HG03354 (cell line): Measurements from ENCODE around the gene SLC44A5.
"Not testable (repeated sequence)": the region's sequence is repeated elsewhere in the genome, so short reads cannot be mapped to it uniquely, and the experiment has no call there.

Experiments
- ATAC-seq: cut with Tn5 transposase; IDR thresholded peaks from one replicate; pipeline ENCODE4 v1.9.1; 2021; ENCODE audit warnings: mild to moderate bottlenecking; ENCODE audit not compliant: unreplicated experiment, poor library complexity, severe bottlenecking

Gene SLC44A5

DNA sequence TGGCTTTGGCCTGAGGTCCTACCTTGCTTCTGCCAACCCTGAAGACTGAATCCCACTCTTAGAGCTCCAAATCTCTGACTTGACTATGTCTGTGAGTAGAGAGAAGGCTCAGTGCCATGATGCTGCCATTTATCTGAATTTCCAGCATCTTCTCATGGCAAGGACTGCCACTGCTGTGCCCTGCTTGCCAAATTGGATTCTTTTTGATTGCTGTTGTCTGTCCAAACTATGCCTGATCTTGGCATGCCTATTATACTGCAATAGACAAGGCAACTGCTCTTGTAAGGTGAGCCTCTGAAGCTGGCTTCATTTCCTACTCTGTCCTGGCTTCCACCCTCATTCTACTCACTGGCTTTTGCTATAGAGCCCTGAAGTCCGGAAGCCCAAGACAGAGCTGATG, 210.2 kb downstream of the SLC44A5 start:
- ATAC-seq, result no peak

- ATAC-seq, result no peak
Observed at GRCh38 chr1:75396745-75397144, 214.2 kb downstream of the SLC44A5 start.

DNA sequence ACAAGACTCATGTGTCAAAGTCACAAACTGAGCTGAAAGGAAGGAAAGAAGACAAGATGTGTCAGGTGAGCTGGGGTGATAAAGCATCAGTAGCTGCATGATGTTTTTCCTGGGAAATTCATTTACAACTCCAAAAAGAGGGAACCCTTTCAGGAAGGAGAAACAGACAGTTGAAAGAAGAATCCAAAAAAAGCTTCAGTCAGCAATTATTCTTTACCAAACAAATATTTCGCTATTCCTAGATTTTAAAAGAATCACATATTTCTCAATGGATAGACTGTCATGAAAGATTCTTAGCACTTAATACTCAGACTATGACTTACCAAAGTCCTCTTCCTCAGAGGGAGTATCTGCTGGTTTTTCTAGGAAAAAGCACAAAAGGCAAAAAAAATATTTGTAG, 214.7 kb downstream of the SLC44A5 start:
- no peak for ATAC-seq

DNA sequence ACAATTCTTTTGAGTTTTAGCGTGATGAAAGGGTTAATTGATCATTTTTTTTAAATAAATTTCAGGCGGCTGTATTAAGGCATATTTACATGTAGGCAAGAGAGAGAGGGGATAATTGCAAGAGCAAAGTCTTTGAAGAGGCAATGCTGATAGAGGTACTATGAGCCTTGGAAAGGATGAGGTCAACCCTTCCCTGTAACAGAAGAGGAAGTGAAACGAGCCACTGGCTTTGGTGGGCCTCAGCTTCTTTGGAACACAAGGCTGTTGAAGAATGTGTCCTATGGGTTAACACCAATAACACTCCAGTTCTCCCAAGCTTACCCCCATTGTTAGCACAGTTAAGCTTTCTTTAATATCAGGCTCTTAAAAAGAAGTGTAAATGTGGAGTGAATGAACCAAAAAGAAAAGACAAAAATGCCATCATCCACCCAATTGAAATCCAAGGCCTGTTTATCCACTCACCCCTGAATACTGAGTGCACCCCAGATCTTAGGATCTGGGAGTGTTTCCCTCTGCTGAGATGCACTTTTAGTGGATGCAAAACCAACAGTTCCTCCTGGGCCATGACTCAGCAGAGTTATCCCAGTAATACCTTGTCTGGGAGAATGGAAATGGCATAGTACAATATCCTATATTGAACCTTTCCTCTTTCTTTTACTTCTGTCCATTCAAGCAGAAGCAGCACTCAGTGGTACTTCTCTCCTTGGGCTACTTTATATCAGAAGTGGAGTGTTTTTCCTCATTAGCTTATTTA, 216.4 kb downstream of the SLC44A5 start:
- peak; percentile 54 for ATAC-seq

DNA sequence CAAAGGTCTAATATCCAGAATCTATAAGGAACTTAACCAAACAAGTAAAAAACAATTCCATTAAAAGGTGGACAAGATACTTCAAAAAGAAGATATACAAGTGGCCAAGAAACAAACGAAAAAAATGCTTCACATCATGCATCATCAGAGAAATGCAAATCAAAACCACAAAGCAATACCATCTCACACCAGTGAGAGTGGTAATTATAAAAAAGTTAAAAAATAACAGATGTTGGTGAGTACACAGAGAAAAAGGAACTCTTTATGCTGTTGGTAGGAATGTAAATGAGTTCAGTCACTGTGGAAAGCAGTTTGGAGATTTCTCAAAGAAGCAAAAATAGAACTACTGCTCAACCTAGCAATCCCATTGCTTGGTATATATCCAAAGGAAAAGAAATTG, 218.6 kb downstream of the SLC44A5 start:
- peak; percentile 98 for ATAC-seq

GRCh38 chr1:75375476-75376447, 235.2 kb downstream of the SLC44A5 start:
- ATAC-seq, result not testable (repeated sequence)

GRCh38 chr1:75373542-75374159, 237.3 kb downstream of the SLC44A5 start:
- no peak for ATAC-seq

GRCh38 chr1:75366595-75366994, 244.3 kb downstream of the SLC44A5 start:
- ATAC-seq, result no peak

DNA sequence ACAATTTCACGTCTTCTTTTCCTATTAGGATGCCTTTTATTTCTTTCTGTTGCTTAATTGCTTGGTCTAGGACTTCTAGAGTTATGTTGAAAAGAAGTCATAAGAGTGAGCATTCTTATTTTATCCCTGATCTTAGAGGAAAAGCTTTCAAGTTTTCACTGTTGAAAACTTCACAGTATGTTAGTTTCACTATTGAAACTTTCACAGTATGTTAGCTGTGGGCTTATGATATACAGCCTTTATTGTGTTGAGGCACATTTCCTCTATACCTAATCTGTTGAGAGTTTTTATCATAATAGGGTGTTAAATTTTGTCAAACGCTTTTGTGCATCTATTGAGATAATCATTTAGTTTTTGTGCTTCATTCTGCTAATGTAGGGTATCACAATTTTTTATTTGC, 249.7 kb downstream of the SLC44A5 start:
- ATAC-seq, result no peak

DNA sequence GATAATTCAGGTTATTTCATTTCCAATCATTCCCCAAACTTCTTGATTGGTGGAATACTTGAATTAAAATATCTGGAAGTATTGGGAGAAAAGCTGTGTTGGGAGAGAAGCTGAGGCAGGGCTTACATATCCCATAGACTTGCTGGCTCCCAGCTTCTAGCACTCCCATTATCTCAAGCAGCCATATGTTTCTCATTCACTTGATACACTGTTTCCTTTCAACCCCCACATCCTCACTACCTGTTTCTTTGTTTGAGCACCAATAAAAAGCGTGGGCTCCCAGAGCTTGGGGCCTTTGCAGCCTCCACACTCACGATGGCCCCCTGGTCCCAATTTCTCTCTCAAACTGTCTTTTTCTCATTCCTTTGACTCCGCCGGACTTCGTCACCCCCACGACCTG, 256.6 kb downstream of the SLC44A5 start:
- not testable (repeated sequence) for ATAC-seq

DNA sequence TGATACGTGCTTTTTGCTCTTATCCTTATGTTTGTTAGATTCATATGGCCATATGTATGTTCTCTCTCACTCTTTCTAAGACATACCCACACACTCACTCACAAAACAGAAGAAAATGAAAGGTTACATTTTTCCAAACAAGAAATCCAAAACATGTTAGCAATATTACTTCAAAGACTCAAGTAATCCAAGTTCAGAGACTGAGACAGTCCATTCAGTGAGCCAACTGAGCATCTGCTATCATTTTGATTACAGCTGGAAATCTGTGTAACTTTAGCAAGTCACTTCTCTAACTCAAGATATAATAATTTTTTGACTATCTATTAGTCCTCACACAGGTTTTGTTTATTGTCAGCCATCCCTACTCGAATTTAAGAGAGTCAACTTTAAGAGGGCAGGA, 257.9 kb downstream of the SLC44A5 start:
- ATAC-seq, result no peak

DNA sequence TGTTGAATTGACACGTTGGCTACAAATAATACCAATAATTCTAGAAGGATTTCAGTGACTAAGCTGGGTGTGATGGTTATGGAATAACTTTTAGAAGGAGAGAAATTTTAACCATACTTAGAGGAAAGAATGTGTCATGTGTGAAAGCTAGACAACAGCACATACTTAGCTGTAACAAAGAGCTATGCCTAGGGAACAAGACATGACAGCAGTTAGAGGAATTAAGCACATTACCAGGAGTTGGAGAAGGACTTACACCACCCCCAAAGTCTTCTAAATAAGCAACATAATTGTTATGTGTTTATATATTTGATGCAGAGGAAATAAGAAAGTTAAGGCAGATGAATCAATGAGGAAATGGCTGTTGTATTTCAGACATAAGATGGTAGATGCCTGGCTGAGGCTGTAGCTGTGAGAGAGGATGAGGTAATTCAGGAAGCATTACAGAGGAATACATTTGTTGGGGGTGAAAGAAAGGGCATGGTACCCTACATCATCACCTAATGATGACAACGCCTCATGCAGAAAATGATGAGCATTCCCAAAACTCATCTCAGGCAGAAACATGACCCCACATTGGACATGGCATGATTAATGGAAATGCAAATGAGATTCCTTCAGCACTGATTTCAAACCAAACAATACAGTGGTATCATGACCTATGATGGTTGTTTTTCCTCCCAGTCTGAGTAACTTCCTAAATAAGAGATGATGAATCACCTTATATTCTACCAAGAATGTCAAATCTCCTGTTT, 265.2 kb downstream of the SLC44A5 start:
- ATAC-seq, result no peak

DNA sequence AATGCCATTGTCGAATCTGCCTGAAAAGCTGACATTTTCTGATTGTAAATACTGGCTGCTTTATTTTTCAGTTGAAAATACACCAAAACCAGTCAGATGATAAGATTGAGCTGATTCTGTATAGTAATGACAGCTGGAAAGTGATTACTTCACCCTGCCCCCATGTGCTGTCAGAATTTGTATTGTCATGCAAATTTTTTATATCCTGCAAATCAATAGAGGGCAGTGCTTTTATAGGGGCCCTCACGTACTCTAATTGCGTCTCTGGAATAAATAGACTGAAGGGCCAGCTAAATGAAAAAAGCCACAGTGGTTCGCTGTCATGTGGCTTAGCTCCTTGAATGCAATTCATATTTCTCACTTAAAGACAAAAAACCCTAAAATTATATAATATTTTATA, 268.1 kb downstream of the SLC44A5 start:
- no peak for ATAC-seq

DNA sequence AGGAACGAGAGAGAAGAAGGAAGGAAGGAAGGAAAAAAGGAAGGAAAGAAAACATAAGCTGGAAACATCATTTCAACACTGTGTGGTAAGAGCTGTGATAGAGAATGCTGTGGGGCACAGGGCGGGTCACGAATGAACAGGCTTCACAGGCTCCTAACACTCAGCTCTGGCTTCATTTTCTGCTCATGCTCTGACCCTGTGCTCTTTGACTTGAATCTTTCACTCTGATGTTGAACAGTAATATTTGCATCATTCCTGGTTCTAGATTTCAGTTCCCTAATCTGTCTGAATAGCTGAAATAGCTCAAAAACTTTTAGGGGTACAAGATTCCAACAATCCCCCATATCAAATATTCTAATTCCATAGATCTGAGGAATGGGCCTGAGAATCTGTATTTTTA, 269.4 kb downstream of the SLC44A5 start:
- ATAC-seq, result peak; percentile 38

- peak; percentile 93 for ATAC-seq
Observed at GRCh38 chr1:75338616-75339483, 272.1 kb downstream of the SLC44A5 start.

DNA sequence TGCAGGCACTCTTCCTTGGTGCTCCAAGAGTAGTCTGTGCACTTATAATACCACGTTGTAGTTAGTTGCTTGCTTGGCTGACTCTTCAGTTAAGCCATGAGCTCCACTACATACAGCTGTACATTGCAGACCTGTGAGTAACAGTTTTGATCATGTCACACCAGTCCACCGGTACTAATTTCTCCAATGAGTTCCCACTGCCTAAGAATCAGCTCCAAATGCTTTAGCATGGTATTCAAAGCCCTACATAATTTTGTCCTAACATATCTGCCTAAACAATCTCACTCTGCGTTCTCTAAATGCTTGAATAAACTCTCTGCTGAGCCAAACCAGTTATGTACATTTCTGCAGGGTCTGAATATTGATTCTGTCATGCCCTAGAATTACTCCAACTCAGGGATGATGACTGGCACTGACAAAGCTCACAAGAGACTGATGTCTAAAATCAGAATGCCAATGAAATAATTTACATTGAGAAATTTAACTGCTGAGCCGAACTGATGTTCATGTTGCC, 276.0 kb downstream of the SLC44A5 start:
- no peak for ATAC-seq

DNA sequence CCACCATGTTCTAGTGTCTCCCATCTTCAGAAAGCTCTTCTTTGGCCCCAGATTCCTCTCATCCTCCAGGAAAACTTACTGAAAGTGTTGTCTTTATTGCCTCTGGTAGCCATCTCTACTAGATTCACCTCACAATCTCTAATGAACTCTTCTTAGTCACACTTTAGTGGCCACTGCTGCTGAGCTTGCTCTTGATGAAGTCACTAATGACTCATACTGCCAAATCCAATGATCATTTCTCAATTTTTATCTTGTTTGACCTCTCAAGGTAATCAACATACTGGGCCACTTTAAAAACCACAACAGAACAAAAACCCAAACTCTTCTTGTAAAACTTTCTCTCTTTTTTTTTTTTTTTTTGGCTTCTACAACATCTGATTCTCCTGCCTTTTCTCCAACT, 280.3 kb downstream of the SLC44A5 start:
- ATAC-seq, result no peak

- ATAC-seq, result no peak
Observed at GRCh38 chr1:75328691-75329090, 282.2 kb downstream of the SLC44A5 start.

DNA sequence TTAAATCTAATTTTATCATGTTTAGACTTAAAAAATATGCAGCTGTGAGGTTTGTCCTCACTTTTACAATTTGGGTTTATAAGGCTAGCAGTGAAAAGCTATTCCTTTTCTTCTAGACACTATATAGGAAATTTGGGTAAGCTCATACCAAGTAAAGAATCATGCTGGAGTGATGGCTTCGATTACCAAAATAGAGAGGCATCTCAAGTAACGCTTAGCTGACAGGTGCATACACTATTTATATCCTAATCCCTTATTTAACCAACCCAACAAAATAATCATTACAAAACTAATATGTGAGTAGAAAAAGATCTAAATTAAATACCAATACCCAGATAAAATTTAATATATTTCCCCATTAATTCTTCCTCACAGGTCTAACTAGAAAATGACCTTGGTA, 283.5 kb downstream of the SLC44A5 start:
- no peak for ATAC-seq
